ENCODE results near the gene ZNF620. TPM values are rescaled to one million over a fixed set of nuclear protein-coding genes. Genes with fewer than 3 reads are reported as not detected.
"Not testable (repeated sequence)": the region's sequence is repeated elsewhere in the genome, so short reads cannot be mapped to it uniquely, and the experiment has no call there.

The ZNF620 gene
- total RNA-seq = 1.1 to 2.3 TPM (median 2.0 TPM) in 3 replicates
- long read RNA-seq = 0 reads

- H3K27me3 Mint-ChIP-seq (ENCODE audit: low read depth) = no peaks in the 10 kb centered on the region
- H3K4me1 Mint-ChIP-seq (ENCODE audit: low read depth) = peaks cover 29% of the 10 kb centered on the region
- H3K27ac Mint-ChIP-seq (ENCODE audit: unreplicated experiment) = peak within 1 kb of the TSS; percentile 87
- peak within 1 kb of the TSS; percentile 87 for H3K4me3 Mint-ChIP-seq (ENCODE audit: unreplicated experiment)
- TF ChIP-seq CTCF (IDR thresholded peaks at IDR 0.05) = peak; percentile 72
- H3K9me3 Mint-ChIP-seq (ENCODE audit: low read depth) = peaks cover 7% of the 10 kb centered on the region
- peaks cover 6% of the 10 kb centered on the region for H3K36me3 Mint-ChIP-seq (ENCODE audit: low read depth)
- DNase-seq (ENCODE audit: low spot score) = no peak
These were observed at the start of gene ZNF620 for GRCh38 chr3:40505599-40506462. Gene ZNF620 (plus strand): TSS chr3:40506039. CDS start chr3:40506353, 314 bp downstream.

DNA sequence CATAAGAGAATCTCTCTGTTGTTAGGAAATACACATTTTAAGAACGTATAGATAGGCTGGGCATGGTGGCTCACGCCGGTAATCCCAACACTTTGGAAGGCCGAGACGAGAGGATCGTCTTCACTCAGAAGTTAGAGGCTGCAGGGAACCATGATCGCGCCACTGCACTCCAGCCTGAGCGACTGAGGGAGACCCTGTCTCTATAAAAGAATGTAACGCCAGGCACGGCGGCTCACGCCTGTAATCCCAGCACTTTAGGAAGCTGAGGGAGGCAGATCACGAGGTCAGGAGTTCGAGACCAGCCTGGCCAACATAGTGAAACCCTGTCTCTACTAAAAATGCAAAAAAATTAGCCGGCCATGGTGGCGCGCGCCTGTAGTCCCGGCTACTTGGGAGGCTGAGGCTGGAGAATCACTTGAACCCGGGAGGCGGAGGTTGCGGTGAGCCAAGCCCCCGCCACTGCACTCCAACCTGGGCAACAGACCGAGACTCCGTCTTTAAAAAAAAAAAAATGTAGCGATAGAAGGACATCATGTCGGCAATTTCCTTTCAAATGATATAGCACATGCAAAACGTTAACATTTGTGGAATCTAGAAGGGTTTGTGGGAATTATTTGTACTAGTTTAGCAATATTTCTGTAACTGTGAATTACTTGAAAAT, 49.4 kb upstream of the ZNF620 start:
- Mint-ChIP-seq H3K27me3 (ENCODE audit: low read depth) (no peaks in the 10 kb centered on the region), H3K4me3 (ENCODE audit: unreplicated experiment) (peak overlapping the region; percentile 74), H3K27ac (ENCODE audit: unreplicated experiment) (peak overlapping the region; percentile 76), H3K9me3 (ENCODE audit: low read depth) (no peaks in the 10 kb centered on the region), H3K4me1 (ENCODE audit: low read depth) (peaks cover 51% of the 10 kb centered on the region), H3K36me3 (ENCODE audit: low read depth) (peaks cover 20% of the 10 kb centered on the region)
- no peak for DNase-seq (ENCODE audit: low spot score)
- no peak for TF ChIP-seq CTCF (IDR thresholded peaks at IDR 0.05)

- Mint-ChIP-seq H3K36me3 (ENCODE audit: low read depth) (peaks cover 26% of the 10 kb centered on the region), H3K4me1 (ENCODE audit: low read depth) (peaks cover 49% of the 10 kb centered on the region), H3K27ac (ENCODE audit: unreplicated experiment) (peak within 1 kb of the TSS; percentile 76), H3K9me3 (ENCODE audit: low read depth) (no peaks in the 10 kb centered on the region), H3K4me3 (ENCODE audit: unreplicated experiment) (peak within 1 kb of the TSS; percentile 74), H3K27me3 (ENCODE audit: low read depth) (no peaks in the 10 kb centered on the region)
- DNase-seq (ENCODE audit: low spot score) = peak; percentile 97
- no peak for TF ChIP-seq CTCF (IDR thresholded peaks at IDR 0.05)
These were observed 48.7 kb upstream of the ZNF620 start, which contains the start of gene RPL14 for GRCh38 chr3:40456940-40457823. Gene RPL14 (plus strand): TSS chr3:40457339. CDS start chr3:40457472, 133 bp downstream.

DNA sequence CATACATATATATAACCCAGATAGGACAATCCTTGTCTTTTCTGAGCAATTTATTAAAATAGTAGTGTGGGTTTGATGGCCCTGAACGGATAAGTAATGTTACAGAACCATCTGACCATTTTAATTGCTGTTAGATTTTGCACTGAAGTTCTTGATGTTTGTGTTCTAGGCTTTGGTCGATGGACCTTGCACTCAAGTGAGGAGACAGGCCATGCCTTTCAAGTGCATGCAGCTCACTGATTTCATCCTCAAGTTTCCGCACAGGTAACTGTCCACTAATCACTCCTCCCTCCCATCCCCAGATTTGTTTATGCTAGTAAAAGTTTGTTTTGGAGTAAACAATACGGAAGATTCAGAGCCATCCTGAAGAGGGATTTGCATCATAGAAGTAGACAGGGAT, 47.4 kb upstream of the ZNF620 start:
- Mint-ChIP-seq H3K36me3 (ENCODE audit: low read depth) (peaks cover 28% of the 10 kb centered on the region), H3K9me3 (ENCODE audit: low read depth) (no peaks in the 10 kb centered on the region), H3K27me3 (ENCODE audit: low read depth) (no peaks in the 10 kb centered on the region), H3K4me1 (ENCODE audit: low read depth) (peaks cover 38% of the 10 kb centered on the region), H3K4me3 (ENCODE audit: unreplicated experiment) (peak overlapping the region; percentile 74), H3K27ac (ENCODE audit: unreplicated experiment) (no peak overlapping the region)
- no peak for TF ChIP-seq CTCF (IDR thresholded peaks at IDR 0.05)
- no peak for DNase-seq (ENCODE audit: low spot score)

DNA sequence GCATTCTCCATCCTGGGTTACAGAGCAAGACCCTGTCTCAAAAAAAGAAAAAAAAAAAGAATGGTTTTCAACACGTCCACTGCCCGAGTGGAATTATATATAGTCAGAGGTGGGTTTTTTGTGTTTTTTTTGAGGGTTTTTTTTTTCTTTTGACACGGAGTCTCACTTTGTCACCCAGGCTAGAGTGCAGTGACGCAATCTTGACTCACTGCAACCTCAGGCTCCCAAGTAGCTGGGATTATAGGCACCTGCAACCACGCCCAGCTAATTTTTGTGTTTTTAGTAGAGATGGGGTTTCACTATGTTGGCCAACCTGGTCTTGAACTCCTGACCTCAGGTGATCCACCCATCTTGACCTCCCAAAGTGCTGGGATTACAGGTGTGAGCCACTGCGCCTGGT, 45.4 kb upstream of the ZNF620 start:
- not testable (repeated sequence) for H3K9me3 Mint-ChIP-seq (ENCODE audit: low read depth); H3K4me3 Mint-ChIP-seq (ENCODE audit: unreplicated experiment); H3K27me3 Mint-ChIP-seq (ENCODE audit: low read depth); DNase-seq (ENCODE audit: low spot score); H3K27ac Mint-ChIP-seq (ENCODE audit: unreplicated experiment)
- Mint-ChIP-seq H3K4me1 (ENCODE audit: low read depth) (peaks cover 30% of the 10 kb centered on the region), H3K36me3 (ENCODE audit: low read depth) (peaks cover 39% of the 10 kb centered on the region)

Data from chondrocyte (in vitro differentiated cells).